ENCODE measurements around the gene MBNL2.

Gene MBNL2

DNA sequence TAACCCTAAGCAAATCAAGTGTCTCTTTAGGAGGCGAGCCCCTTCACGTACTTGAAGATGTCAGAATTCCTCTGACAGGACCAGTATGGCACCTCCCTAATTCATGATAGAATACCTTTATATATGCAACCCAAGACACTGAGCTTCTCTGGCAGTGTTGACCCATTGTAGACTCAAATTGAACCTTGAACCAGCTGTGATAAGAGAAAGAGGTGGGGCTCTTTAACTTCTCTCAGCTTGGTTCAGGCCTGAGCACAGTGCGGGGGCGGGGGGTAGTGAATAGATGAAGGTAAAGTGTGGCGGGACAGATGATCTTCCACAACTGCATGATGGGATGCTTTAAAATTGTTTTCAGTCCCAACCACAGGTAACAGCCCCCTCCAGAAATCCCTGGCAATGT, 12.1 kb downstream of the MBNL2 start:
- DNase-seq (ENCODE audit: low read depth in 2 of 2): no peak

DNA sequence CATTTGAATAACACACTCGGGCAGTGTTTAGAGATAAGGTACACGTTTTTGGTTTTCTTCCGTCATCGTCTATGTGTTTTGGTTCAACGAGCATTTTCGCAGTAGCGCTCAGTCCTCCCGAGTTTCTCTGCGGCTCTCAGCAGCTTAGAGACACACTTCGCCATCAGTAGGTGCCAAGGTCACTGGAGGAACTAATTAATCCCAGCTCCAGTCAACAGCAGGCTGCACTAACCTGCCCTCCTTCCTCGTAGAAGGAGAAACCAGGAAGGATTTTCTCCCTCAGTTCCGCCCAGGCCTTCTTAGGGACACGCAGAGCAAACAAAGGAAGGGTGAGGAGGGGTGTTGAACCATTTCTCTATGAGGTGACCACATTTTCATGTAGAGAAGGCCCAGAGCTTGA, 12.6 kb downstream of the MBNL2 start:
- DNase-seq (ENCODE audit: low read depth in 2 of 2): no peak

DNA sequence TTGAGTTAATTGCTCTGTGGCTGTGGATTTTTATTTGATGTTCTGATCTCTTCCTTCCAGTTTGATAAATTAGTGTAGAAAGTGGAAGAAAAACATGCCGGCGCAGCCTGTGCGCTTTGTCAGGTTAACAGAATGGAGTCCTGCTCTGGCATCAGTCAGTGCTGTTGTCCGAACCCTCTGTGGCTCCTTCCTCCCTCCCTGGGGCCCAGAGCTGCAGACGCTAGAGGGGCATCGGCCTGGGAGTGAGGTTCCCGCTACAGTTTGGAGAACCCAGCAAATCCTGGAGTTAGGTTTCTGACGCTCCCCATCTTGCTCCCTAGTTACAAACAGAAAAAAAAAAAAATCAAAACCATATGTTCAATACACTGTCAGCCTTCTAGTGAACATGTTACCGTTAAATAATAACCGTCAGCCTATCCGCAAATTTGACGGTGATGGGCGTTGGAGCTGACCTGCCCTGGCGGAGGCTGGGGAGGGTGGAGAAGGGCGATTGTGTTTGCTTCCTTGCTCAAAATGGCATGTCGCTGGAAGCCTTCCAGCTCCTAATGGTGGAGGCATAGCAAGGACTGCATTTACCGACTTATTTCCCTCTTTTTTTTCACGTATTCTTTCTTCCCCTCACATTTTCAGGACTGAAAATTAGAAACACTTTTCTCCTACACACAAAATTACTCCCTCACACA, 13.6 kb downstream of the MBNL2 start:
- DNase-seq (ENCODE audit: low read depth in 2 of 2): no peak

DNA sequence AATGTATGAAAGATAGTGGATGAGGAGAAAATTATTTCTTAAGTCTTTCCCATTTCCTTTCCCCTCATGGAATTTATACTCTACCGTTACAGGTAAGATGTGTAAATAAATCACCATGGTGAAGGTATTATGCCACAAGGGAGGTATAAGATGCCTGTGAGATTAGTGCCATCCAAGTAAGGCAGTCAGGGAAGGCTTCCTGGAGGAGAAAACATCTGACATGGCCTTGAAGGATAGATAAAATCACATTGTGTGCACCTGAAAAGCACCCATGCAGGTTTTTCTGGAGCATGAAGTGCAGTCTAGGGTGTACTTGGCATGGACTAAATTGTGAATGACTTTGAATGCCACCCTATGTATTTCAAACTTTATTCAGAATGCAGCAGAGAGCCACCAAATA, 15.3 kb downstream of the MBNL2 start:
- DNase-seq (ENCODE audit: low read depth in 2 of 2): no peak

DNA sequence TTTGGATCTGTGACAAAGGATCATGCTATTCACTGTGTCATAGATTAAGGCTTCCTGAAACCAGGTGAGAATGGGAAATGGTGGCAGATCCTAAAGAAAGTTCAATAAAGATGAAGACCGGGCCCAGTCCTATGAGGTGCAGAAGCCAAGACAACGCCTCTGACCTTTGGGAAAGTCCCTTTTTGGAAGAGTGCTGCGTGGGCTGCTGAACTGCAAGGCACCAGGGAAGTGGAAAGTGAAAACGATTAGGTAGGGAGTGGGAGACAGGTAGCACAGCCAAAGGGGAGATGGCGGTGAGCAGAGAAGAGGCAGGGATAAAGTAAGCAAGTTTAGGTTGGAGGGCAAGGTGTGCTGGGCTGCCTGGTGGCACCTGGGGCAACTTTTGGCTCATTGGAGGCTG, 16.3 kb downstream of the MBNL2 start:
- no peak for DNase-seq (ENCODE audit: low read depth in 2 of 2)

DNA sequence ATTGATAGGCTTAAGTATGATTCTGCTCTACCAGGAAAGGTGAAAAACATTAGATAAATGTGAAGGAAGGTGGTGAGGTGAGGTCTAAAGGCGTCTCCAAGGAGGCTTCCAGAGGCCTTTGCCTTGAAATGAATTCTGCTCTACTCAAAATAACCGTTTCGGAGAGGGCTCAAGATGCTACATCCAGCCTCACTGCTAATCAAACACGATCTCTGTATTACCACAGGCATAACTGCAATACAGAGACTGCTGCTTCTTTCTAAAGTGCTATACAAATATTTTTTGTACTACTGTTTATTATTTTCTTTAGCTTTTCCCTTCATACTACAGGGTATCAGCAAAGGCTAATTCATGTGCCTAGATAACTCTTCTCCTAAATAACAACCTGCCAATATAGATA, 16.8 kb downstream of the MBNL2 start:
- no peak for DNase-seq (ENCODE audit: low read depth in 2 of 2)

DNA sequence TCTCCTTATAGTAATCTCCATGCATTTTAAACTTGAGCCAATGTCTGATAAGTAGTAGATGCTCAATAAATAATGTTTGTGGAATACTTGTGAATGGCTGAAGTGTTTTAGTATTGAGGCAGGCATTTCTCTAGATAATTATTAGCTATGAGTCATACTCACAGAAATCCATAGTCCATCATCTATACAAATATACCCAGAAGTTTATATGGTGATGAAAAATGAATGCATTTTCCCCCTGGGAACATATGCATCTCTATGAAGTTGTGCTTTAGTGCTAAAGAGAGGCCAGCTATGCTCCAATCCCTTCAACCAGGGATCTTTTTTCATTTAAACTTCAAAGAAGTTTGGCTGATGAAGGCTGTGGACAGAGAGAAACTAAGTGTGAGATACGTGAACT, 17.2 kb downstream of the MBNL2 start:
- no peak for DNase-seq (ENCODE audit: low read depth in 2 of 2)

DNA sequence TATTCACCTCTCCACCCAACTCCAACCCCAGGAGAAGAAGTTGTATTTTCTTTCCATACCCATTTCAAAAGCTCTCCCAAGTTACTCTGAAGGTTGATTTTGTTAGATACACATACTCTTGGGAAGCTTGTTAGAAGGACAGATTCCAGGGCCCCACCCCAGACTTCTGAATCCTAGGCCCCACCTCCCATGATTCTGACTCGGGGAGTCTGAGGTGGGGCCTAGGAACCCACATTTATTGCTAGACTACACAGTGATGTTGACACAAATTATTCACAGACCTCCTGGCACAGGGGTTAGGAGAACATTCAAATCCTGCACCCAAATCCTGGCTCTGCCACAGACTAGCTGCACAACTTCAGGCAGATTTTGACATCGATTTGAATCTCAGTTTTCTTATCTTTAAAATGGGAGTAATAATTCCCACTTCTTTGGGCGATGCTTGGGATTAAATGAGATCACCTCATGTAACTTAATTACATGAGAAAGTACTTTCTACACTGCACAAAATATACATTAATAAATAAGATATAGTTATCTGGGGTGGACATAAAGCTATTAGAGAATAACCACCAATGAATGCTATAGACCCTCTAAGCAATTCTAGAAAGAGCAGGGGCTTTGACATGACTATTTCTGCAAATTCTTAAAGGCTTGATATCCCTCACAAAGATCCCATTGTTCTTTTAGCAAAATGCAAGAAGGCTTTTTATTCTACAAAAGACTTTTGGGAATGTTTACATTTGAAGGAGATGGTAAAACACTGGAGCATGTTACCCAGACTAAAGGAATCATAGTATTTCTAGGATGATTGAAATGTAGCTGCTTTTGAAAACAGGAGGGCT, 18.0 kb downstream of the MBNL2 start:
- no peak for DNase-seq (ENCODE audit: low read depth in 2 of 2)

DNA sequence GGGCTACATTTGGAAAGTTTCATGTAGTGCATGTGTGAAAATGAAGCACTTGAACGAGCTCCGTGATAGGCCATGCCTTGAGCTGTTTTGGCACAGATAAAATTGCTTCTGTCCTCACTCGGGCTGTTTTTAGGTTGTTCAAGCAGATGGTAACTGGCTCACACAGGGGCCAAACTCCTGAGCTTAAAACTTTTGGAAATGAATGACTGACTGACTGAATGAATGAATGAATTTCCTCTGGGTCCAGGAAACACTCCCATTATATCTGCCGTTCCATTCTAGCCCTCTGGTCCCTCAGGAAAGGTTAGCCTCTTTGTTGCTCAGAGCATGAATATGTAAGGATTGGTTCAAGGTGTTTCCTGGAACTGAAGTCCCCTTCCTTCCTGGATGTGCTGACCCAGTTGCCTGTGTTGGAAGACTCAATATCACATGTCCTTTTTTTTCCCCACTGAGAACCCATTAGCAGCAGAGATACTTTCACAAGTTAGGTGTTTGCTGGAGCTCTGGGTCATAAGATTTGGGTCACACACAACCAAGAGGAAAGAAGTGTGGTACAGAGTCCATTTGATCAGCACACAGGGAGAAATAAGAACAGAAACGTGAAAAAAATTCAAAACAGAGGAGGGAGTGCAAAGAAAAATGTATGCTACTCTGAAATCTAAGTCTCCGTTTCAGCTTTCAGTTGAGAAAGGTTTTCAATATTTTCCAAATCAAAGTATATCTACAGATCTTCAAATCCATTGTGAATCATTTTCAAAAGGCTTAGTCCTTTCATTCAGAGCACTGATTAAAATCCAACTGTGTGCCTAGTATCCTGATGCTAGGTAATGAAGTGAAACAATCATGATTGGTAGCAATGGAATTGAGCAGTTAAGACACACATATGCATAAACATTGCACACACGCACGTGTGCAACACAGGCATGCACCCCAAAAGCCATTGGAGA, 18.9 kb downstream of the MBNL2 start:
- no peak for DNase-seq (ENCODE audit: low read depth in 2 of 2)

DNA sequence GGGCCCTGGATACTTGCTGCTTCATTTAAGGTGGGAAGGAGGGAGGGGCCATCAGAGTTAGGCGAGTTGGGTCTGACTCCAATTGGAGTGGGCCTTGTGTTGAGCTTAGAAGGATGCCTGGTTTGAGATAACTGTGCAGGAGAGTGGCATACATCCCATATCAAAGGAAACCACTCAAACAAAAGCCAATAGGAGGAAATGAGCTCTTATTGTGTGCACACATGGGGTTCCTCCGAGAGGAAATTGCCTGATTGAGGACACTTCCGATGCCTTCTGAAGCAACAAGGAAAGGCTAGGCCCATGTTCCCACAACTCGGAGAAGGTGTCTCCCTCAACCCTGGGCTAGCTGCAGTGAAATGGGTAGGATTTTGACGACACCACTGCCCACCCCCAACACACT, 19.6 kb downstream of the MBNL2 start:
- no peak for DNase-seq (ENCODE audit: low read depth in 2 of 2)

DNA sequence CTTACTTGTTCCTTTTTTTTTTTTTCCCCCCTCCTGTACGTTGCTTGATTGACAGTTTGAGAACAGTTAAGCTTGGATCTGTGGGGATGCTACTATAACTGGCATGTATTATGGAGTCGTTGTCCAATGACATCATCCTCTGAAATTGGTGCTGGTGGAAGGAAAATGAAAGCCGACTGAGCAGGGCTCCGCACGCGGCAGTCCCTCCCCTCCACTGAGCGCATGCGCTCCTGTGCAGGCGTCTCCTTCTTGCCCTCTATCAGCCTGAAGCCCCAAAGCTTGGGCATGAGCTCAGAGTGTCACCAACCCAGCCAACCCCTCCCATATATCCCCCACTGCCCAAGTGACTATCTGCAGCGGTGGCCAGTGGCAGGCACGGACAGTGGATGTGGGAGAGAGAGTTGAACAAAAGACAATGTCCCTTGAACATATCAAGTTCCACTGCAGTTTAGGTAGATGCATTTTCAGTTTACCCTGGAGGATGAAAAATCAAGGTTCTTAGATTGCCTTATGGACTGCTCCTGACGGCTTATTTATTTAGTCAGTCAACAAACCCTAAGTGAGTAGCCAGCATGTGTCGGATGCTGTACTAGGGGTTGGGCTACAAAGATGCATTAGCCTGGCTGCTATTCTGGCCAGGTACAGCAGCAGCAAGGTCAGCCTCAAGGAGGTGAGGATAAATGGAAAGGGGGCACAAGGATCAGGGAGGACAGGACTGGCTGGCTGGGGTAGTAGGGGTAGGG, 20.8 kb downstream of the MBNL2 start:
- DNase-seq (ENCODE audit: low read depth in 2 of 2): no peak

DNA sequence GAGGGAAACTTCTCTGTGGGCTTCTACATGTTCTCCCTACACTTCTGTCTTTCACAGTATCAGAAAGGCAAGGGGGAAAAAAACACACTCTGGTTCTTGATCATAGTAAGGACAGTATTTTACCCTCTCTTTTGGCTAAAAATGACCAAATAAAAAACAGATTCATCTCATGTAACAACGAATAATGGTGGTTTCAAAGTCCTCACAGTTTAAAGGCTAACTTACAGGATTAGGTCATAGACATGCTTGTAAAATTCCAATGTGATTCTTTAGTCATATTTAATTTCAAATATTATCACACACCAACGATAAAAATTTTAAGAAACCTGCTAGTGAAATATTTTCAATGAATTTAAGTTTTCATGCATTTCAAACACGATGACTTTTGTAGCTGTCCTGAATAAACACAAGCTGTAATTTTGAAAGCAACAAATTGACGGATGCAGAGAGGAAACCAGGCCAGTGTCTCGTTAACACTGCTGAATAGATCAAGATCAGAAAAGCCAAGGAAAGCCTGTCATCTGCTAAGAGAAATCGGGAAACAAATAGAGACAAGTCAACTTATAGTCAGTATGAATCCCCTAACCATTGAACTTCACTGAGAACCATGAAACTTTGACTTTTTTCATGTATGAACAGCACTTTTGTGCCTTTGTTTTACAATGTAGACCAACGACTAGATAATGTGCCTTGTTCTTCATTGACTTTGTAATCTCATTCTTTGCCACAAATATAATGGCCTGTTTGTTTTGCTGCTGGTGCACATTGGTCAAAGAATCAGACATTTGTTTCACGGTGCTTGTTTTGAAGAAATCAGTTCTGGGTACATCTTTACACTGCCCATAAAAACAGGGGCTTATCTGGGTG, 22.0 kb downstream of the MBNL2 start:
- DNase-seq (ENCODE audit: low read depth in 2 of 2): no peak

DNA sequence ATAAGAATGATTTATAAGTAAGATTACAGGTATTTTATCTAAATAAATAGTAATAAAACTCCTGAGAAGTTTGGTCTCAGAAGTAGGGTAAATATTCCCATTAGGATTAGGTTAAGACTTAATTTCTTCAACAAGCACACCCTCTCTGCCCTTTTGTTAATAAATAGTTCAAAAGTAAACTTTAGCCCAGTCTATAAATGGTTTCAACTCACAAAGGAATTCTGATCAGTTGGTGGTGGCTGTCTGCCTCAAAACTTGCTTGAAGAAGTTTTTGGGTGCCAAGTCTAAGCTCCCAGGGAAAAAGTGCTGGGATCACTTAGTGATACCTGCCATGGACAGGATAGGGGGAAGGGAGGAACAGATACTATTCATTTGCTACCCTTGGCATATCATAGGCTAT, 22.9 kb downstream of the MBNL2 start:
- no peak for DNase-seq (ENCODE audit: low read depth in 2 of 2)

DNA sequence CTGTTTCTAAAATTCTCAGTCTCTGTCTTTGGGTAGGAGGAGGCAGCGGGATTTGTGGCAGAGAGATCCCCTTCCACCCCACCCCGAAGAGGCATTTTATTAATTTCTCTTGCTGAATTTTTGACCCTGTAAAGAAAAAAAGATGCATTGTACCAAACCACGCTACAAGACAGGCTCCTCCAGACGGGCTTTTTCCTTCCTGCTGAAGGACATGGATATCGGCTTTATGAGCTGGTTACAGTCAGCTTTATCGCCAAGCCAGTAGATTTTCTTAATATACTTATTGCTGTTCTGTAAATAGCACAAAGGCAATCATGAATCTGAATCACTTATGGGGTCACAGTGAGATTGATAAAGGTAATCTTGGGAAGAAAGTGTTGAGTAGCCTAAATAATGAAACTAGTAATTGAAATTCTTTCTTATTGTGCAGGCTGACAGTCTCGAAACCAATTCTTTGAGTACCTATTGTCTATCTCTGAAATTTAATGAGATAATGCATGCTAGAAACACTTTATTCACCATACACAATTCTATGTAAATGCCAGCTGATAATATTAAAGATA, 24.5 kb downstream of the MBNL2 start:
- no peak for DNase-seq (ENCODE audit: low read depth in 2 of 2)

DNA sequence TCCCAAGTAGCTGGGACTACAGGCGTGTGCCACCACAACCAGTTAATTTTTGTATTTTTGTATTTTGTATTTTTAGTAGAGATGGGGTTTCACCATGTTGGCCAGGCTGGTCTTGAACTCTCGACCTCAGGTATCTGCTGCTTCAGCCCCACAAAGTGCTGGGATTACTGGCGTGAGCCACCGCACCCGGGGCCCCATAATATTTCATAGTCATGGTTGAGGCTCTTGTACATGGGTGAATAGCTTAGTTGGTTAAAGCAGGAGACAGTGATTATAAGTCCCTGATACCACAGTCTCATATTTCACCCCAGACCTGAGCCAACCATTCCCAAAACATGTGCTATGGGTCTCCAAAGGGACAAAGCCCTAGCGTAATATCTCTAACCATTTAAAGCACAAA, 26.1 kb downstream of the MBNL2 start:
- DNase-seq (ENCODE audit: low read depth in 2 of 2): no peak

DNA sequence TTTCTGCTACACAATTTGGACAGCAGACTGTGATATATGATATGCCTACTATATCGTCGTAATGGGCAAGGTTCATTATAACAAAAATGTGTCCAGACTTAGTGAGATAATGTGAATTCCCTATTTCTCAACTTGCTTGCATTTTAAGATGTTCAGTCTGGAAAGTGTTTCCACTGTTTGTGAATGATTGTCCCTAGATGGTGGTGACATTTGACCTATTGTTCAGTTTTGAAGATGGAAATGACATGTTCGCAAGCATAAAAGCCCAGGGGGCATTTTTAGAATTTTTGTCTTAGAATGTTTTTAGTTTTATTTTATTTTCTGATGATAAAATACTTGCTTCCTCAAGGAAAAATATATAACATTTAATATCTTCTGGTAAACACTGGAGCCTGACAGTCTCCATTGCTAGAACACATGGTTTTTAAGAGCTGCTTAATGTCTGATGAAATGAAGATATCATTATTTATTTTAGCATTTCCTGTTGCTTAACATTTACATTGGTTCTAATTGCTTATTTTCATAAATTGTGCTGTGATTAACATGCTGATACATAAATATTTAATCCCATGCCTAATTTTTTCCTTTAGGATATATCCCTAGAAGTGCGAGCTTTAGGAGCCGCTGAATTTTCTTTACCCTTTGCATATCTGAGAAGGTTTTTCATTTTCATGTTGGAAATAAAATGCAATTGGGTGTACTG, 27.1 kb downstream of the MBNL2 start:
- DNase-seq (ENCODE audit: low read depth in 2 of 2): no peak

DNA sequence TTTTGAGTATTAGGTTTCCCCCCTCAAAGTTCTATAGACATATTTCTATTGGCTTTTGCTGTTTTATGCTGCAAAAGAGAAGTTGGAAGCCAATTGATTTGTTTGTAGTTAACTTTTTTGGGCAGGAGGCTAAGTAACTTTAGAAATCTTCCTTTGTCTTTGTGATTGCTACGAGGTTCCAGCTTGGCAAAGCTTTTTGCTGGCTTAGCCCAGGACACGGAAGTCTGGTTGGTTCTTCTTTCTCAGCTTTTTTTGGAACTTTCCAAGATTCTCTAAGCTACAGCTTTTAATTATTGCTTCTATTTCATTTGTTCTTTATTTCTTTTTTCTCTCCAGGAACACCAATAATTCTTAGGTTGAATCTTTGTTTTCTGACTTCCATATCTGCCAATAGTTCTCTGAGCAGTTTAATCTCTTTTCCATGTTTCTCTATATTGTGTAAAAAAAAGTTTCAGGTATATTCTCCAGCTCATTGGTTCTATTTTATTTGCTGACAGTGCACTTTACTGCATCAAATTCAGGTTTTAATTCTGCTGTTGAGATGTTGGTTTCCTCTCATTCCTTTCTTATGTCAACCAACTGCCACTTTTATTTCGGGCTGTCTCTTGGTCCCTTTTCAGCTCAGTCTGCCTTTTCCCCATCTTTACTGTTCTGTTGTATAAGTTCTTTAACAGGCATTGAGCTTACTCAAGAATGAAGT, 27.8 kb downstream of the MBNL2 start:
- DNase-seq (ENCODE audit: low read depth in 2 of 2): no peak

DNA sequence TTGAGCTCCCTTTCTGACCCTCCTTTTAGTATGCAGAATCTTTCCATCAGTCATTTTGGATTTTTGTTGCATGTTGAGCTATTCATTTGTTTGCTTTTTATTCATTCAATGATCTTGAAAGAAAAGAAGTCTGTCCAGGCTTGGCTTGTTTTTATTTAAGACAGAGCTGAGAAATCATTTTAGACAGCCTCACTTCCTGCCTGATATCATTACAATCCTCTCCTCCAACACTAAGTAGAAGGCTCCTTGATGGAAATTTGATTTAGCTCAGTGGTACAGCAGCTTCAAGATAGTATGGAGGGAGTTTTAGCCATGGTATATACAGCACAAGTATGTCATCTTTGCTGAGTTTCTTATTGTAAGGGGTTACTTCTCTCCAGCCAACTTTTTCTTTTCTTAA, 28.4 kb downstream of the MBNL2 start:
- no peak for DNase-seq (ENCODE audit: low read depth in 2 of 2)

DNA sequence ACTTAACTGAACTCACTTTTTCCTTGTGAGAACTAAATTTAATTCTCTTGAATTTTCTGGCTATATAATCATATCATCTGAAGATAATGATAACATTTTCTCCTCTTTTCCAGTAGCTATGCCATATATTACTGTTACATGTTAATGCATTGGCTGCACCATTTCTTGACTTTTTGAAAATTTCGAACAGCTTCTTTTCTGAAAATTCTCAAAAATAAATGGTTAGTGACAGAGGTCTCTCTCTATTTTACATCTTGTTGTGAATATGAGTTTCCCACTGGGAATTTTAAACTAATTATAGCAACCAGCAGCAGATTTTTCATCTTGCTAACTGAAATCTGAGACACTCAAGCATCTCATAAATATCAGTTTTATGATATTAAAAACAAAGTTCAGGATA, 30.6 kb downstream of the MBNL2 start:
- no peak for DNase-seq (ENCODE audit: low read depth in 2 of 2)
